SK-N-SH treated with all-trans-retinoic acid at 6 μM for 48 hours (cell line): Measurements from ENCODE around the gene CBARP.

Experiments
- CSDC2 ChIP-seq: fragments of 250-450 bp; sonication (Bioruptor Pico); IDR thresholded peaks from 2 replicates; pipeline ENCODE4 v1.5.0; 2020; ENCODE audit warnings: mild to moderate bottlenecking, moderate library complexity
- PPARA ChIP-seq: fragments of 250-450 bp; sonication (Bioruptor Pico); IDR thresholded peaks from 2 replicates; pipeline ENCODE4 v1.5.0; 2020; ENCODE audit warnings: mild to moderate bottlenecking, borderline replicate concordance
- TF ChIP-seq, protein P1 (sequence below): fragments of 250-450 bp; sonication (Bioruptor Pico); IDR thresholded peaks from 2 replicates; pipeline ENCODE4 v1.5.0; 2020; ENCODE audit warnings: mild to moderate bottlenecking, moderate library complexity
- TF ChIP-seq, protein P2 (sequence below): fragments of 250-450 bp; sonication (Bioruptor Pico); IDR thresholded peaks from 2 replicates; pipeline ENCODE4 v1.5.1; 2020; ENCODE audit warnings: low read depth, mild to moderate bottlenecking, moderate library complexity
- TF ChIP-seq, protein P3 (sequence below): fragments of 250-450 bp; sonication (Bioruptor Pico); IDR thresholded peaks from 2 replicates; pipeline ENCODE4 v1.5.1; 2021; ENCODE audit warnings: mild to moderate bottlenecking, moderate library complexity

DNA sequence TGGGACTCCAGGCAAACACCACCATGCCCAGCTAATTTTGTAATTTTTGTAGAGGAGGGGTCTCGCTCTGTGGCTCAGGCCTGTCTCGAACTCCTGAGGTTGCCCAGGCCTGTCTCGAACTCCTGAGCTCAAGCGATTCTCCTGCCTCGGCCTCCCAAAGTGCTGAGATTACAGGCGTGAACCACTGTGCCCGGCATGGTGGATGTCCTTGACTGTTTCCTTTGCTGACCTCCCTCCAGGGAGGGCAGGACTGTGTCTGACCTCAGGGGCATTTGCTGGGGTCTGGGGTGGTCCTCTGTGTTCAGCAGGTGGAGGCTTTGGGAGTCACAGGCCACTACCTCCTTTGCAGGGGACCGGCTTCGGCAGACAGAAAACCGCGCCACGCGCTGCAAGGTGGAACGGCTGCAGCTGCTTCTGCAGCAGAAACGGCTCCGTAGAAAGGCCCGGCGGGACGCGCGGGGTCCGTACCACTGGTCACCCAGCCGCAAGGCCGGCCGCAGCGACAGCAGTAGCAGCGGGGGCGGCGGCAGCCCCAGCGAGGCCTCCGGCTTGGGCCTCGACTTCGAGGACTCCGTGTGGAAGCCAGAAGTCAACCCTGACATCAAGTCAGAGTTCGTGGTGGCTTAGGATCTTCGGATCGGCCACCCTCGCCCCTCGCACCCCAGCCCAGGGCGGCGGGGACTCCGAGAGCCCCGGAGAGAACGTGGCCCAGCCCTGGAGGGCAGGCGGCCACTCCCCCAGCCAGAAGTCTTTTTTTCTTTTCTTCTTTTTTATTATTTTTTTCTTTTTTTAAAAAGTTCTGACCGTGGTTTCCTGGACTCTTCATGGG lies 19.1 kb upstream of the CBARP start:
- TF ChIP-seq CSDC2 (CRISPR knock-in tag) (no peak), PPARA (CRISPR knock-in tag) (no peak)
- TF ChIP-seq, protein P1, sequence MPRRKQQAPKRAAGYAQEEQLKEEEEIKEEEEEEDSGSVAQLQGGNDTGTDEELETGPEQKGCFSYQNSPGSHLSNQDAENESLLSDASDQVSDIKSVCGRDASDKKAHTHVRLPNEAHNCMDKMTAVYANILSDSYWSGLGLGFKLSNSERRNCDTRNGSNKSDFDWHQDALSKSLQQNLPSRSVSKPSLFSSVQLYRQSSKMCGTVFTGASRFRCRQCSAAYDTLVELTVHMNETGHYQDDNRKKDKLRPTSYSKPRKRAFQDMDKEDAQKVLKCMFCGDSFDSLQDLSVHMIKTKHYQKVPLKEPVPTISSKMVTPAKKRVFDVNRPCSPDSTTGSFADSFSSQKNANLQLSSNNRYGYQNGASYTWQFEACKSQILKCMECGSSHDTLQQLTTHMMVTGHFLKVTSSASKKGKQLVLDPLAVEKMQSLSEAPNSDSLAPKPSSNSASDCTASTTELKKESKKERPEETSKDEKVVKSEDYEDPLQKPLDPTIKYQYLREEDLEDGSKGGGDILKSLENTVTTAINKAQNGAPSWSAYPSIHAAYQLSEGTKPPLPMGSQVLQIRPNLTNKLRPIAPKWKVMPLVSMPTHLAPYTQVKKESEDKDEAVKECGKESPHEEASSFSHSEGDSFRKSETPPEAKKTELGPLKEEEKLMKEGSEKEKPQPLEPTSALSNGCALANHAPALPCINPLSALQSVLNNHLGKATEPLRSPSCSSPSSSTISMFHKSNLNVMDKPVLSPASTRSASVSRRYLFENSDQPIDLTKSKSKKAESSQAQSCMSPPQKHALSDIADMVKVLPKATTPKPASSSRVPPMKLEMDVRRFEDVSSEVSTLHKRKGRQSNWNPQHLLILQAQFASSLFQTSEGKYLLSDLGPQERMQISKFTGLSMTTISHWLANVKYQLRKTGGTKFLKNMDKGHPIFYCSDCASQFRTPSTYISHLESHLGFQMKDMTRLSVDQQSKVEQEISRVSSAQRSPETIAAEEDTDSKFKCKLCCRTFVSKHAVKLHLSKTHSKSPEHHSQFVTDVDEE (CRISPR knock-in tag), result no peak
- TF ChIP-seq, protein P2, sequence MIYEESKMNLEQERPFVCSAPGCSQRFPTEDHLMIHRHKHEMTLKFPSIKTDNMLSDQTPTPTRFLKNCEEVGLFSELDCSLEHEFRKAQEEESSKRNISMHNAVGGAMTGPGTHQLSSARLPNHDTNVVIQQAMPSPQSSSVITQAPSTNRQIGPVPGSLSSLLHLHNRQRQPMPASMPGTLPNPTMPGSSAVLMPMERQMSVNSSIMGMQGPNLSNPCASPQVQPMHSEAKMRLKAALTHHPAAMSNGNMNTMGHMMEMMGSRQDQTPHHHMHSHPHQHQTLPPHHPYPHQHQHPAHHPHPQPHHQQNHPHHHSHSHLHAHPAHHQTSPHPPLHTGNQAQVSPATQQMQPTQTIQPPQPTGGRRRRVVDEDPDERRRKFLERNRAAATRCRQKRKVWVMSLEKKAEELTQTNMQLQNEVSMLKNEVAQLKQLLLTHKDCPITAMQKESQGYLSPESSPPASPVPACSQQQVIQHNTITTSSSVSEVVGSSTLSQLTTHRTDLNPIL (CRISPR knock-in tag), result no peak
- TF ChIP-seq, protein P3, sequence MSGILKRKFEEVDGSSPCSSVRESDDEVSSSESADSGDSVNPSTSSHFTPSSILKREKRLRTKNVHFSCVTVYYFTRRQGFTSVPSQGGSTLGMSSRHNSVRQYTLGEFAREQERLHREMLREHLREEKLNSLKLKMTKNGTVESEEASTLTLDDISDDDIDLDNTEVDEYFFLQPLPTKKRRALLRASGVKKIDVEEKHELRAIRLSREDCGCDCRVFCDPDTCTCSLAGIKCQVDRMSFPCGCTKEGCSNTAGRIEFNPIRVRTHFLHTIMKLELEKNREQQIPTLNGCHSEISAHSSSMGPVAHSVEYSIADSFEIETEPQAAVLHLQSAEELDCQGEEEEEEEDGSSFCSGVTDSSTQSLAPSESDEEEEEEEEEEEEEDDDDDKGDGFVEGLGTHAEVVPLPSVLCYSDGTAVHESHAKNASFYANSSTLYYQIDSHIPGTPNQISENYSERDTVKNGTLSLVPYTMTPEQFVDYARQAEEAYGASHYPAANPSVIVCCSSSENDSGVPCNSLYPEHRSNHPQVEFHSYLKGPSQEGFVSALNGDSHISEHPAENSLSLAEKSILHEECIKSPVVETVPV (CRISPR knock-in tag), result no peak
